T-helper 9 cell (primary cell): Measurements from ENCODE around the gene PLEKHG7.
"Not testable (repeated sequence)": the region's sequence is repeated elsewhere in the genome, so short reads cannot be mapped to it uniquely, and the experiment has no call there.

Experiments used
- DNase-seq: peaks from one replicate; pipeline ENCODE4 v3.0.0-alpha.2; 2020

PLEKHG7 gene

DNA sequence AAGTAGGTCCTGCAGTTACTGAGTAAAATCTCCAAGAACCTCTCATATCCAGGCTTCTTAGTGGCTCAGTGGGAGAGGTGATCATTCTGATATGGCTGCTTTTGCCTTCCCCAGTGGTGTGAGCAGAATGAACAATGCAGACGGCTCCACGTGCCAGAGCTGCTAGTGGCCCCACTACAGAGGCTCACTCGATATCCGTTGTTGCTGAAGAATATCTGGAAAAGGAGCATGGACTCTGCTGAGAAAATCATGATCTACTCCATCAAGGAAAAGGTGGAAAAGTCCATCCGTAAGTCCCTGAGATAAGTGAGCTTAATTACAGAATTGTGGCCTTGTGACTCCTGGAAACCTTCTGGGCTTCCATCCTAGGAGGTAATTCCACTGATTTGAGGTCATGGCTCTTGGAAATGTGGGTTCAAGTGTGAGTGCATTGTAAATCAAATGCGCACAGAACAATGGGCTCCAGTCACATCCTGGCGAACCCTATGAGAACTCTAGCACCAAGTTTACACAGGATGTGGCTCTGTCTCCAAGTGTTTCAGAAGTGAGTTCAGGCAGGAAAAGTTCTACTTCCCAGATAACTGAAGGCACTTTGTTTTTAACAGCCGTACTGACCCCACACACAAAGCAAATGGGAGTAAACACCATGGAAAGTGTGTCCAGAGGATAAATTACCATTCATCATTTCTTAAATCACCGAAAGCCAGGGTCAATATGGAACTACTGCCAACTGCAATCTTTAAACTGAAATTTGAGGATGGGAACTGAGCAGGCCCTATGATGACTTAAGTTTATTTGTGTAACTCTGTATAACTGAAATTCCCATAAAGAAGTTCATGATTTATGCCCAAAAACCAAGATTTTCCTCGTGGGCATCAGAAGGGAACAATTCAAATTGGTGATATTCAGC is 51.4 kb downstream of the PLEKHG7 start:
- DNase-seq, result no peak

- DNase-seq, result no peak
Measured at GRCh38 chr12:92756898-92757596, 54.3 kb downstream of the PLEKHG7 start.

- DNase-seq, result no peak
Measured at GRCh38 chr12:92757597-92758121, 54.9 kb downstream of the PLEKHG7 start.

DNA sequence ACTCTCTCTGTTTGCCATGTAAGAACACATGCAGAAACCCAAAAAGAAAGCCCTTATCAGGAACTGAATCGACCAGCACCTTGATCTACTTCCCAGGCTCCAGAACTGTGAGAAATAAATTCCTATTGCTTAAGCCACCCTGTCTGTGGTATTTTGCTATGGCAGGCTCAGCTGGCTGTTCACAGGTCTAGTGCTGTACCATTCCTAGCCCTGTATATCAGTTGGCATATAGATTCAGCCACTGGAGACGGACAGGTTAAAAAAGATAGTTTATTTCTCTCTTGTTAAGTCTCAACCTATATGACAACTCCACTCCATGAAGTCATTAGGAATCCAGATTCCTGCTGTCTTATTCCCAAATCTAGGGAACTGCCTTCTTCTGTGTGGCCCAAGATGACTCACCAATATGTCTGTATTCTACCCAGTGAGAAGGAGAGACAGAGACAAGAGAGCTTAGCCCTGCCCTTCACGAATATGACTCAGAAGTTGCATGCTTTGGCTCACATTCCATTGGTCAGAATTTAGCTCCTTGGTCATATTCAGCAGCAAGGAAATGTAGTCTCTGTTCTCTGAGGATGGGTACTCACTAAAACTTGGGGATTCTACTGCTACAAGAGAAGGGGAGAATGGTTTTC is 57.0 kb downstream of the PLEKHG7 start:
- no peak for DNase-seq

DNA sequence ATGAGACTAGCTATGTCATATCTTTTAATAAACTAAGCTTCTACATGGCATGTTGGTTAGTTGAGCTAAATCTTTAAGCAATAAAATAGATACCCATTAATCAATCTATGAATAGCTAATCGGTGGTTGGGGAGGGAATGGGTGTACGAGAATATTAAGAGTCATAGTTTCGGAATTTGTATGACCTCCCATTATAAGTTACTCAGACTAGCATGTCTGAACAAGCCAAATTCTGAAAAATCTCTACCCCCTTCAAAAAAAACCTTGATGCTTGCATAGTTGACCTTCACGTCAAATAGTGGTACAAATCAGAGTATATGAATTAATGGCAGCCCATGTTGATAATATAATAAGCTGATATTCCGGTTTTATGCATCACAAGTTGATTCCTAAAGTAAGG is 60.0 kb downstream of the PLEKHG7 start:
- no peak for DNase-seq

DNA sequence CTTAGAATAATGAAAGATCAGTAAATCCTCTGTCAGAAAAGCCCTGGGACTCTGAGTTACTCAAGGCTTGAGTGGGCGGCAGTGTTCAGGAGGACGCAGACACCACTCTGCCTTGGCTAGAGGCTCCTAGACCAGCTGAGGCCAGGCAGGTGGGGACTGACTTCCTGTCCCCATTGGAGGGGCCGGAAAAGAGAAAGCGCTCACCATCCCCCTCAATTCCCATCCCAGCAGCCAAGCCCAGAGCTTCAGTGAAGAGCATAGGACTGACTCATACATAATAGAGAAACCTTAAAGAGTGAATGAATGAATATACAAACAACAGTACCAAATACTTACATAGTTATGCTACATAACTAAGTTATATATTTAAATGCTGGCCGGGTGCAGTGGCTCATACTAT is 62.0 kb downstream of the PLEKHG7 start:
- DNase-seq, result no peak

- DNase-seq, result no peak
Measured at GRCh38 chr12:92765871-92766270, 63.1 kb downstream of the PLEKHG7 start.

GRCh38 chr12:92769124-92769901 is 66.5 kb downstream of the PLEKHG7 start:
- DNase-seq, result no peak

GRCh38 chr12:92771001-92771400 is 68.2 kb downstream of the PLEKHG7 start:
- DNase-seq, result no peak

DNA sequence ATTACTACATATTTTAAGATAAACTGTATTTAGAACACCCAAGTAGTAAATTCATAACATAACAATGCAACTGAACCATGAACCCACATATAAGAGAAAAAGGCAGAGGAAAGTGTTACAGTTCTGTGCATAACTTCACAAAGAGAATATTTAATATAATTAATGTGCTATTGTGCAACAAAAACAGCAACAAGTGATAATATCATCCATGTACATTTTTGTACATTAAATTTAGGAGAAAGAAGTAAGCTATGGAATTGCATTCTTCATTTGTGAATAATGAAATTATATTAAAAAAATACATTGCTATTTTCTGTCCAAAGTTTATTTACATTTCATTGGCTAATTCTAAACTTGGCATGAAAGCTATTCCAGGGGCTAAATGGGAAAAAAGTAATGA is 72.6 kb downstream of the PLEKHG7 start:
- no peak for DNase-seq

- no peak for DNase-seq
Measured at GRCh38 chr12:92778525-92778924, 75.7 kb downstream of the PLEKHG7 start.

- no peak for DNase-seq
Measured at GRCh38 chr12:92779902-92780301, 77.1 kb downstream of the PLEKHG7 start.

- DNase-seq, result no peak
Measured at GRCh38 chr12:92784356-92784755, 81.6 kb downstream of the PLEKHG7 start.

DNA sequence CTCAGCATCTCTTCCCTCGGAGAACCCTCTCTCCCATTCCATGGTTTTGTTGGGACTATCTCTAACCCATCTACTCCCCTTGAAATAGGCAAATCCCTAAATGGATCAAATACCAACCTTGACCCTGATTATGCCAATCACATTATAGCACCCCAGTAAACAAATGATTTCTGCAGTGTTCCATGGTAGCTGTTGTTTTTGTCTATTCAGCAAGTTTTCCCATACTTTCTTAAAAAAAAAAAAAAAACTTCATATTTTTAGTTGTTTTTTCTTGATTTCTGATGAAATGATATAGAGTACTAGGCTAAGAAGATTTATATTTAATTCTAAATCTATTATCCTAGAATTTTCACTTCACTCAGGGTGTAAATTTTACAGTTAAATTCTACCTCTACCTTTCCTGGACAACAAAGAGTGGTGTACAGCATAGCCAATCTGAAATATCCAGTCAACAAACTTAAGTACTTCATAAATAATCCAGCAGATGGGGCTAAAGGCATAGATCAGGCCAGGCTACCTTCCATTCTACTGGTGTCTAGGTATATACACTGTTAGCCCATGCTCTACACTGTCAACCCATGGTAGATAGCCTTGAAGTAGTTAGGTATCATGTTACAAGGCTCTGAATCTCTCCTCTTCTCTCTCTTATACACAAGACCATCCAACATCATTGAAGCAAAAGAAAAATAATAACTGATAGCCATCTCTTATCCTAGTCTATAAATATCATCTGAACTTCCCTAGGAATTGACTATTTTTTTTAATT is 82.2 kb downstream of the PLEKHG7 start:
- no peak for DNase-seq

DNA sequence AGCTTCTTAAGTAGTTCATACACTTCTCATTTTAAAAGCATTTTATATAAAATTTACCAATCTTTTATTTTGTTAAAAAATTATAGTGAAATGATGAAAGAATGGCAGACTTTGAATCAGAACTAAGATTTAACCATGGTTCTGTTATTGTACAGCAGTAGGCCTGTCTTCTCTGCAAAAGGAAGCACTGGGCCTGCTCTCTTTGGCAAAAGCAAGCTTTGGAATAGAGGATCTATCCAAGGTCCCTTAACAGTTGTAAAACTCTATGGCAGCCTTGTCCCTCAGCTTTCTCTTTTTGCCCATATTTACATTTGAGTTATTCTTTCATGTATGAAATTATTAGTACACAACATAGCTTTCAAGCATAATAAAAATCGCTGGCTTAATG is 82.8 kb downstream of the PLEKHG7 start:
- no peak for DNase-seq

DNA sequence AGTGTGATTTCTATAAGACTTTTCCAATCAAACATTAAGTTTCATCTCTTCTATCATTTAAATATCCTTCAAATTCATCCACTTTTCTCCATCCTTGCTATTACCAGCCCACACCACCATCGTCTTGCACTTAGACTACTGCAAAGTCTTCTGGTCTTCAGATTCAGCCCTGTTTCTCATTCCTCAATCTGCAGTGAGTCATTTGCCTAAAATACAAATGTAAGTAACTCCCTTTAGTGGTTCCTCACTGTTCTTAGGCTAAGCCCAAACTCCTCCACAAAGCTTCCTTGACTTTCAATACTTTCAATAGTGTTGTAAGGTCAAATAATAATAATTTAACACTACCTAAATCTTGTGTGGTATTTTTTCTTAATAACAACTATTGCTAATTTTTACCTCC is 83.3 kb downstream of the PLEKHG7 start:
- DNase-seq, result no peak

- DNase-seq, result not testable (repeated sequence)
Measured at GRCh38 chr12:92794356-92794755, 91.6 kb downstream of the PLEKHG7 start.

- DNase-seq, result no peak
Measured at GRCh38 chr12:92794814-92795213, 92.0 kb downstream of the PLEKHG7 start.

GRCh38 chr12:92796650-92797049 is 93.9 kb downstream of the PLEKHG7 start:
- no peak for DNase-seq

GRCh38 chr12:92802906-92803305 is 100.1 kb downstream of the PLEKHG7 start:
- no peak for DNase-seq

- DNase-seq, result no peak
Measured at GRCh38 chr12:92803903-92804302, 101.1 kb downstream of the PLEKHG7 start.

GRCh38 chr12:92810370-92810769 is 107.6 kb downstream of the PLEKHG7 start:
- DNase-seq, result no peak
